Skin epidermis (tissue), 12 donors: Measurements from ENCODE around the gene CYS1.

ENCODE experiments used
- H3K27ac ChIP-seq, 21 experiments: fragments of 200-600 bp; sonication (generic) in 11 of 21; one replicate each; pipeline ENCODE4 v1.5.0; 2020; ENCODE audit warnings: mild to moderate bottlenecking in 3 of 21, inconsistent platforms in 2 of 21, moderate library complexity in 2 of 21
- H3K4me3 ChIP-seq, 7 experiments: fragments of 200-600 bp; sonication (generic) in 2 of 7; one replicate each; pipeline ENCODE4 v1.5.0; 2020; ENCODE audit warnings: inconsistent platforms in 2 of 7, mild to moderate bottlenecking in 2 of 7, moderate library complexity in 1 of 7

Gene CYS1

DNA sequence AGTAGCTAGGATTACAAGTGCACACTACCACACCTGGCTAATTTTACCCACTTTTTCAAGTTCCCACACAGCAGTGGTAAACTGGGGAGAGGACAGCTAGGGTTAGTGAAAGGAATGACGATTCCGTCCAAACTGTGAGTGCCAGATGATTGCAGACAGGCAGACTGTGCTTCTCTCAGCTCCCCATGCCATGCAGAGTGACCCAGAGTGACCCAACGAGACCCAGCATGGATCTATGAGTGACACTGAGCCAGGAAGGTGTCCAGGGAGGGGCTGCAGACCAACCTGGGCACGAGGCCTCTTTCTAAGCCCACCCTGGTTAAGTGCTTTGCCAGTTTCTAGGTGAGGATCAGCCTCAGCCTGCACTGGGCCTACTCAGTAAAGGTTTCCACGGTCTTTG lies 44.6 kb downstream of the CYS1 start:
- Histone ChIP-seq H3K27ac (peak overlapping the region in 18 of 21 experiments; percentile 30 to 85 (median 73)), H3K4me3 (no peak overlapping the region)

DNA sequence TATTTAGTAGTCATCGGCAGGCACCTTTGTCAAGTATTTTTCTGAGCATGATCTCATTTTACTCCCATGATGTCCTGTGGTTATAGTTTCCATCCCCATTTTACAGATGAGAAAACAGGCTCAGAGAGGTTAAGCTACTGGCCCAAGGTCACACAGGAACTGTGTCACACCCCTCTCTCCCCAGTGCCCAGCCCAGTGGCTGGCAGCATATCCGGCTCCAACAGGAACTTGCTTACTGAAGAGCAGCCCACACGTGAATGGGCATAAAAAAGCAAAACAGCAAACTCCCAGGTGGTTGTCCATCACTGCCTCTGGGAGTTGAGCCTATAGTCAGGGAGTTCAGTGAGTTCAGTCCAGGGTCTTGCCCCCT lies 45.2 kb downstream of the CYS1 start:
- Histone ChIP-seq H3K4me3 (no peak overlapping the region), H3K27ac (peak overlapping the region in 10 of 21 experiments; percentile 30 to 85 (median 78))

DNA sequence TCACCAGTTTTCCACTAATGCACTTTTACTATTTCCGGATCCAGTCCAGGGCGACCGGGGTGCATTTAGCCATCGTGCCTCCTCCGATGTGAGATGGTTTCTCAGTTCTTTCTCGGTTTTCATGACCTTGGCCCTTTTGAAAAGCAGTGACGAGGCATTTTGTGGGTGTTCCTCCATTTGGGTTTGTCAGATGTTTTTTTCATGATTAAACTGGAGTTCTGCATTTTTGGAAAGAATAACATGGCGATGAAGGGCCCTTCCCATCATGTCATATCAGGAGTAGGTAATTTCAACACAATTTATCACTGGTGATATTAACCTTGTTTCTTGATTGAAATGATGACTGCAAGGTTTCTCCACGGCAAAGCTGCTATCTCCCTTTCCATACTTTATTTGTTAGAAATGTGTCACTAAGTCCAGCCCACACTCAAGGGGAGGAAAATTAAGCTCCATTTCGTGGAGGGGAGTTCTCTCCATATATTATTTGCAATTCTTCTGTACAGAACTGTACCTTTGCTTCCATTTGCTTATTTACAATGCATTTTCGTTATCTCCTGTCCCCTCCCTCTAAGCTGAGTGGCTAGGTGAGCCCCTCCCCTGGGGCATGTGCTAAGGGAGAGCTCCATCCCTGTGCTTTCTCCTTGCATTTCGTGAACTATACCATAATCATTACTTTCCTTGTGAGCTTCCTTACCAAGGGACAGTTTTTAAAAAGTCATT lies 45.7 kb downstream of the CYS1 start:
- Histone ChIP-seq H3K27ac (peak overlapping the region in 3 of 21 experiments; percentile 19 to 77 (median 27)), H3K4me3 (no peak overlapping the region)

DNA sequence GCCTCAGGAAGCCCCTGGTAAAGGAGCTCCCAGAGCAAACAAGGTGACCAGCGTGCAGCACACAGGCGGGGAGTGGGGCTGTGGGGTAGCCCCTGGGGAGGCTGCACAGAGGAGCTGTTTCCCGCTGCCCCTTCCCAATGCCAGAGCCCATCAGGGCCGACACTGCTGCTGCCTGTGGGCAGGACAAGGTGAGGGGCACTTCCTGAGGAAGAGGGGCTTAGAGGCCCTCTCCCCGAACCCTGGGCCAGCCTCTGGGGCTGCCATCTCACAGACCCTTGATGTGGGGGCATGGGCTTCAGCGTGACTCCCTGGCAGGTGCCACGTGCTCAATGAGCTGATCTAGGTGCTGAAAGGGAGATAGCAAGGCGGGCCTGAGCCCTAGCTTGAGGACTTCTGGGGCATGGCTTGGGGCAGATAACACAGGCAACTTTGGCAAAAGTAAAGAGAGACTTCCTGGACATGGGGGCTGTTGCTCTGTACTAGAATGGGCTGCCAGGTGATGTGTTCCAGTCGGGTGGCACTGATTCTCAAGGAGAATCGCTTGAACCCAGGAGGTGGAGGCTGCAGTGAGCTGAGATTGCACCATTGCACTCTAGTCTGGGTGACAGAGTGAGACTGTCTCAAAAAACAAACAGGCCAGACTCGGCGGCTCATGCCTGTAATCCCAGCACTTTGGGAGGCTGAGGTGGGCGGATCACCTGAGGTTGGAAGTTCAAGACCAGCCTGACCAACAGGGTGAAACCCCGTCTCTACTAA lies 46.8 kb downstream of the CYS1 start:
- Histone ChIP-seq H3K4me3 (no peak overlapping the region), H3K27ac (peak overlapping the region in 1 of 21 experiments; percentile 12)

DNA sequence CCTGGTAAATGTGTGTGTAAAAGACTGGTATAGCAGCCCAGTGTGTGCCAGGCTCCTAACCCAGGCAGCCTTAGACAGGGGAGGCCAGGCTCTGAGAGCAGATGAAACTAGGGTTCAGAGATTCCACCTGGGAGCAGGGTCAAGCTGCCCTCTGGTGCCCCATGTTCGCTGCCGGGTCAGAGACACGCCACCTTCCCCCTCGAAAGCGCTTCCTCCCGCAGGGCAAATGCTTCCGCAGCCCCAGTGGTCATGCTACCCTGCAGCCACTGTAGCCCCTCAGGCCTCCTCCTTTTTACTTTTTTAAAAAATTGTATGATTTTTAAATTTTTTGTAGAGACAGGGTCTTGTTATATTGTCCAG lies 47.5 kb downstream of the CYS1 start:
- Histone ChIP-seq H3K27ac (peak overlapping the region in 1 of 21 experiments; percentile 12), H3K4me3 (no peak overlapping the region)

DNA sequence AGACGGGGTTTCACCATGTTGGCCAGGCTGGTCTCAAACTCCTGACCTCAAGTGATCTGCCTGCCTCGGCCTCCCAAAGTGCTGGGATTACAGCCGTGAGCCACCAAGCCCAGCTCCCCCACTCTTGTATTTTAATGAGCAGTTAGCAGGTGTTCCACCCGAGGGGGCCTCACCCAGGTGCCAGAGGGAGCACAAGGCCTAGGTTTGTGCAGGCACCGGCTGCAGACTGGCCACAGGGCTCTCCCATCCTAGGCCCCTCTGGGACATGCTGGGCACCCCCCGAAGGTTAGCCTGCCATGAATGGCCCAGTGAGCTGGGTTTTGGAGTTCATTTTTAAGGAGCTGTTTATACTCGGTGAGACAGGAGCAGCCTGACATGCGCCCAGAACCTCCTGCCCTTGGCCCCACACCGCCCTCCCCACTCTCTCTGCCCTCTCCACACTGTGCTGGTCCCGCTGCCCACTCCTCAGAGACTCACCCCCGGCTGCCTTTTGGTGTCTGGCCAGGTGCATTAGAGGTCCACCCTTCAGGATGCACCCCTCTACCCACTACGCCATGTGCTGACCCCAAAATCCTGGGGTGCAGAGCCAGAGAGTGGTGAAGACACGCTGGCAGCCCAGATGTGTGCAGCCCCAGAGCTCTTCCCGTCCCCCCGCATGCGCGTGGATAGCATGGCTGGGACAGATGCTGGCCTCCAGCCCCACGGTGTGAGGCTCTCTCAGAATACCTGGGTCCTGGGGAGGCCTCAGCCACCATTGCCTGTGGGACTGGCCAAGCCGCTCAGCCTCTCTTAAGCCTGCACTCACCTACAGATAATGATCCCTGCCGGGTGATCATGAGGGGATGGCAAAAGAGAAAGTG lies 48.1 kb downstream of the CYS1 start:
- Histone ChIP-seq H3K4me3 (no peak overlapping the region), H3K27ac (peak overlapping the region in 3 of 21 experiments; percentile 4 to 29 (median 7))

DNA sequence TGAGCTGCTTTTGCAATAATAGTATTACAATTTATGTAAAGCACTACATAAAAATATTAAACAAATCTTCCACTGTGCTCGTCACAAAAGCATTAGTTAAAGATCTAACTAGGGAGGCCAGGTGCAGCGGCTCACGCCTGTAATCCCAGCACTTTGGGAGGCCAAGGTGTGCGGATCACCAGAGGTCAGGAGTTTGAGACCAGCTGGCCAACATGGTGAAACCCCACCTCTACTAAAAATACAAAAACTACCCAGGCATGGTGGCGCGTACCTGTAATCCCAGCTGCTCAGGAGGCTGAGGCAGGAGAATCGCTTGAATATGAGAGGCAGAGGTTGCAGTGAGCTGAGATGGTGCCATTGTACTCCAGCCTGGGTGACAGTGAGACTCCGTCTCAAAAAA lies 49.4 kb downstream of the CYS1 start:
- Histone ChIP-seq H3K27ac (peak overlapping the region in 8 of 21 experiments; percentile 41 to 85 (median 78)), H3K4me3 (peak overlapping the region in 1 of 7 experiments; percentile 13)

DNA sequence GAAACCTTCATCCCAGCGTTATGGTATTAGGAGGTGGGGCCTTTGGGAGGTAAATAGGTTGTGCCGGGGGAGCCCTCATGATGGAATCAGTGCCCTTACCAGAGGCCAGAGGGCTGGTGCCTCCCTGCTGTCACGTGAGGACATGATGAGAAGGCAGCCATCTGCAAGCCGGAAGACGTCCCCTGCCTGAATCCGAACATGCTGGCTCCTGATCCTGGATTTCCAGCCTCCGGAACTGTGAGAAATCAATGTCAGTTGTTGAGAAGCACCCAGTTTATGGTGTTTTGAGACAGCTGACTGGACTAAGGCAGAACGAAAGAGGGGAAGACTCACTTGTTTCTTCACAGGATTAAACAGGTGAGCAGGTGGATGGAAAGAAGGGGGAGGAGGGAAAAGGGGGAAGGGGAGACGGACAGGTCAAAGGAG lies 49.9 kb downstream of the CYS1 start:
- peak overlapping the region in 10 of 21 experiments; percentile 7 to 85 (median 76) for H3K27ac ChIP-seq
- peak overlapping the region in 1 of 7 experiments; percentile 13 for H3K4me3 ChIP-seq

DNA sequence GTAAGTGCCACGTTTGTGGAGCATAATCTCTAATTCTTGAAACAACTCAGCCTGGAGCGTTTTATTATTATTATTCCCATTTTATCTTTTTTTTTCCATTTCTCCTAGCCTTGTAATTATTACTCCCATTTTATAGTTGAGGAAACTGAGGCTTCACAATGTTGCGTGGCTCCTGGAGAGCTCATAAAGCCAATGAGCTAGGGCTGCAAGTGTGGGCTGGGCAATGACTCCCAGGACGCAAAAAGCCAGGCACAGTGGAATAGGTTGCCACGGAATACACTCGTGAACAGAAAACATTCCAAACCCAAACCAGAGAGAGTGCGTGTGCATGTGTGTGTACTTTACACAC lies 50.4 kb downstream of the CYS1 start:
- peak overlapping the region in 2 of 7 experiments; percentile 10 to 20 for H3K4me3 ChIP-seq
- H3K27ac ChIP-seq: peak overlapping the region in 18 of 21 experiments; percentile 4 to 85 (median 72)

DNA sequence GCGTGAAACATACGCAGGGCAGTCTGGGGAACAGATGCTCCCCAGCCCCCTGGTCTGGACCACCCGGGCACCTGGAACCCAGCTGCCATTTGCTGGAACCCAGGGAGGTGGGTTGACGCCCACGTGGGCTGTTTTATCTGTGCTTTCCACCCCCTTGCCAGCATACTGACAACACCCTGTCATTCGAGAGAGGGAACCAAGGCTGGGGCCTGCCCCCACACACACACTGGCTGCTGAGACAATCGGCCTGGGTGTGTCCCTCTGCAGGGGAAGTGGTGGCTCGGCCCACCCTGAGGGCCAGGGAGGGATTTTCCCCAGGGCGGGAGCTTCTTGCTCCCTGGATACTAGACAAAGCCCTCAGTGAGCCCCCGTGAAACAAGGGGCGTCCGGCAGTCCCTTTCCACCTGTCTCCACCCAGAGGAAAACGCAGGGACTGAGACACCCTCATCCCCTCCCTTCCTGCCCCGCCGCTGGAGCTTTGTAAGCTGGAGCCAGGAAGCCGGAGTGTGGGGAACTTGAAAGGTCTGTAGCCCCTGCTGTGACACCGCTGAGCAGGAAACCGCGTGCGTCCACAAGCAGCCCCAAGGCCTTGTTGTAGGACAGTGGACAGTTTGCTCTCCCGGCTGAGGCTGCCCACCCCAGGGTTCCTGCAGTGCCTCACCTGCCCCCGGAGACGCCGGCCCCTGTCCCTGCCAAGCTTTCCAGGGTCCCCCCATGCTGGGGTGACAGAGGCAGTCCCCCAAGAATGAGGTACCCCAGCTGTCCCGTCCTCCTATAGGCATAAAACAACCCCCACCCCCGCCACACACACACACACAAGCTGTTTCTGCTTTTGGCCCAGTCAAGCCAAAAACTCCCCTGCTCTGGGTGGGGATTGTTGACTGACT lies 51.0 kb downstream of the CYS1 start:
- peak overlapping the region in 2 of 7 experiments; percentile 10 to 20 for H3K4me3 ChIP-seq
- peak overlapping the region in 20 of 21 experiments; percentile 4 to 85 (median 72) for H3K27ac ChIP-seq

DNA sequence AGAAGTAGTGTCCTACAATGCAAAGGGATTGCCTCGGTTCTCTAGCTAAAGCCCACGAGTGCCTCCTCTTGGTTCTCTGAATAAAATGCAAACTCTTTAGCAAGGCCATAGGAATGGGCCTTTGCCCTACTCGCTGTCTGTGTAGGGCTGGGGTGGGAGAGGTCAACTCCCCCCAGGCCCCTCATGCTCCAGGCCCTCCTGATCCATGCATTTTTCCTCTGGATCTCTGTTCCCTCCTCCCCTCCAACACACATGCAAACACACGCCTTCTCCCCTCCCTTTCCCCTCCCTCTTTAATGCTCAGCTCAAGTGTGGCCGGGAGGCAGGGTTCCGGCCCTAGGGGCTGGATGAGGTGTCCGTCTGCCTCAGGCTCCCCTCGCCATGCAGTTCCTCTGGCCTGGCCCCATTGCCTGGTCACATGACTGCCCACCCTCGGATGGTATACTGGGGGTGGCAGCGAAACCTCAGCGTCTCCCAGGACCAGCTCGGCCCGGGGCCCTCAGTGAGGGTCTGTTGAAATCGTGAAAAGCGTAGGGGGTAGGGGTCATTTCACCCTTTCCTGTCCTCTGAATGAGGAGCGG lies 51.7 kb downstream of the CYS1 start:
- H3K4me3 ChIP-seq: no peak overlapping the region
- H3K27ac ChIP-seq: peak overlapping the region in 19 of 21 experiments; percentile 4 to 85 (median 69)

DNA sequence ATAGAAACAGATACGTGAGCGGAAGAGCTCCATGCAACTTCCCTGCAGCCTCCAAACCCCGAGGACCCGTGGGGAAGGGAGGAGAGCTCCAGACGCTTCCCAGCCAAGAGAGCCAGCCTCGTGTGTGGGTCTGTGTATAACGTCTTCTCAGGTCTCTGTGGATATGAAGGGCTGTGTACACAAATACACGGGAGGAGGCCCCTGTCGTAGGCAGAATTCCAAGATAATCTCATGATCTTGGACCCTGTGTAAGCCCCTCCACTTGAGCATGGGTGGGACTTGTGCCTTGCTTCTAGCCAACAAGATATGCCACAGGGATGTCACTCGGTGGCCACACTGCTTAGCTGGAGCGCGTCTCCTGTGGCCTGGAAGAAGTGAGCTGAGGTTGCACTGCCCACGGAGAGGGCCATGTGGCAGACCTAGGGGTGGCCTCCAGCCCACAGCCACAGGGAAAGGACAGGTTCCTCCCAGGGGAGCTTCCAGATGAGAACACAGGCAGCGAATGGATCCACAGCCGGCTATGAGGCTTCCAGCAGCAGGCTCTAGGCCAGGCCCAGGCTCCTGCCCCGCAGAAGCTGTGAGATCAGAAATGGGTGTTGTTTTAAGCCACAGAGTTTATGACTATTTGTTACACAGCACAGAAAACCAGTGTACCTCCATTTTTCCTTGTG lies 52.4 kb downstream of the CYS1 start:
- H3K4me3 ChIP-seq: no peak overlapping the region
- H3K27ac ChIP-seq: peak overlapping the region in 11 of 21 experiments; percentile 14 to 85 (median 77)

DNA sequence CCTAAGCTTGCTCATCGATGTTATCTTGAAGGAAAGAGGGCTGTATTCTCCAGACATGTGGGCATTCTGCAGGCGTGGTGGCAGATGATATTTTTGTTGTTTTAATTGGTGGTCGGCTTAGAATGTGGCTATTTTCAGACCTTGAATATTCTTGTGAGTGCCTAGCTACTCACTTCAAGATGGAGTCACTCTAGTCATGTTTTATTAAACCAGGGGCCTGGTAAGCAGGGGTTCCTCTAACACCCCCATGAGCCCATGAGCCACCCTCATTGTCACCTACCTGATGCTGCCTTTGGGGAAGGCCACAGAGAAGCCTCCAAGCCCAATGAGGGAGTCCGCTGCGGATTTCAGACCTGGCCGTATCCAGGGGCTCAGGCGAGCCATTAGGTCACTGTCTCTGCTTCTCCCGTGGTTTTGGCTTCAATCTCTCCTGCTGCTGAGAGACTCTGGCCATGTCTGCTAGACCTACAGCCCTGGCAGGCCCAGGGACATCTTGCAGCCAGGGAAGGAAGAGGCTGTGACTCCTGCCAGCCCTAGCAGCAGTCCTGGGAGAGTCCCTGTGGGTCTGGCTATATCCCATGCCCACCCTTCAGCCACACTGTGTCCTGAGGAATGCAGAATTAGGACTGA lies 53.2 kb downstream of the CYS1 start:
- no peak overlapping the region for H3K4me3 ChIP-seq
- H3K27ac ChIP-seq: peak overlapping the region in 6 of 21 experiments; percentile 21 to 85 (median 78)

DNA sequence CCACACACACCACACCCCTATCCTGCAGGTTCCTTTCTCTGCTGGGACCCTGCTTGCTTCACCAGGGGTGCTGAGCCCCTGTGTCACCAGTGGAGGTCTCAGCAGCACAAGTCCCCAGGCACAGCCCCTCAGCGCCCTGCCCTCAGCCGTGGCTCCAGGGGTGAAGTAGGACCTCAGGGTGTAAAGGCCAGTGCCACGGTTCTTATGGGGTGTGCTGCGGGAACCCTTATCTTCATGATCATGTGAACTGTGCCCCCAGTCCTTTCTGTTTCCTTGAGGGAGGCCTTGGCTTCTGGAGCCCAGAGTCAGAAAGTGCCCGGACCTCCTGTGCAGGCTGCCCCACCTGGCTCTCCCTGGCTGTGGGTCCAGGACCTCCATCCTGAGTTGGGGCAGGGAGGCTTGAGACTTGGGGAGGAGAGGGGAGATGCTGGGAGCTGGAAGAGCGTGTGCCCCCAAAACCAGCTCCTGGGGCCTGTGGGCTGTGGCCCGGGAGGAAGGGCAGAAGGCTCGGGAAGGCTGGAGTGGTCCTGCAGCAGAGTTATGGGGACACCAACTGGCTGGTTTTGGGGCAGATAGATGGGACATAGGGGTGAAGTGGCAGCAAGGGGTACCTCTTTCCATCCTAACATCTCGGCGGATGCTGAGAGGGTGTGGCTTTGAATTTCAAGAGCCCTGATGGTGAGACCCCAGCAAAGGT lies 57.1 kb downstream of the CYS1 start:
- Histone ChIP-seq H3K4me3 (no peak overlapping the region), H3K27ac (no peak overlapping the region)

DNA sequence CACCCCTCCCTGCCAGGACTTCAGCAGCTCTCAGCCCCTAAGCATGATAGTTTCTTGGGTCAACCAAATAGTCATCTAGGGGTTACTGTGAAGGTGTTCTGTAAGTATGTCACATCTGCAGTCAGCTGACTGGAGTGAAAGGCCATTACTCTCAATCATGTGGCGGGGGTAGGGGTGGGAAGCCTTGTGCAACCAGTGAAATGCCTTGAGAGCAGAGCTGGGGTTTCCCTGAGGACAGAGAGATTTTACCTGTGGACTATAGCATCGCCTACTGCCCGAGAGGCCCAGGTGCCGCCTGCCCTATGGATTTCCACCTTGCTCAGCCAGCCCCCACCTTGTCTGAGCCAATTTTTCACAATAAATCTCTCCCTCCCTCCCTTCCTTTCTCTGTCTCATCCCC lies 57.8 kb downstream of the CYS1 start:
- Histone ChIP-seq H3K4me3 (no peak overlapping the region), H3K27ac (peak overlapping the region in 2 of 21 experiments; percentile 57 to 58)

DNA sequence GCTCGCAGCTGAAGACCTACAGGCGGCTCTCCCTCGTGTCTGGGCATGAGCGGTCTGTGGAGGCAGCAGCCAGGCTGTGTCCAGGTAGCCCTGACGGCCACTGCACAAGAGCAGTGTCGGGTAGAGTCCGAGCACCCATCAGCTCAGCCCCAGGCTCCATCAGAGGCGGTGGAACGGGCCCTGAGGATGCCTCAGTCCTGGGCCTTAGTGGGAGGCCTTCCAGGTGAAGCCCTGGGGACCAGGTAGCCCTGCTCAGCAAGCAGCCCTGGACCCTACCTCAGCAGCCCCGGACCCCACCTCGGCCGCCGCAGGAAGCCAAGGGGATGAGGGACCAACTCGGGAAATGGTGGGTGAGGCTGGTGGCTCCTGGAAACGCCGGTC lies 58.2 kb downstream of the CYS1 start:
- peak overlapping the region in 2 of 21 experiments; percentile 57 to 58 for H3K27ac ChIP-seq
- no peak overlapping the region for H3K4me3 ChIP-seq
